ENCODE results near the gene MPRIP.
A peak's percentile ranks its signal among the peaks of the same experiment; 100 is the strongest.

DNA sequence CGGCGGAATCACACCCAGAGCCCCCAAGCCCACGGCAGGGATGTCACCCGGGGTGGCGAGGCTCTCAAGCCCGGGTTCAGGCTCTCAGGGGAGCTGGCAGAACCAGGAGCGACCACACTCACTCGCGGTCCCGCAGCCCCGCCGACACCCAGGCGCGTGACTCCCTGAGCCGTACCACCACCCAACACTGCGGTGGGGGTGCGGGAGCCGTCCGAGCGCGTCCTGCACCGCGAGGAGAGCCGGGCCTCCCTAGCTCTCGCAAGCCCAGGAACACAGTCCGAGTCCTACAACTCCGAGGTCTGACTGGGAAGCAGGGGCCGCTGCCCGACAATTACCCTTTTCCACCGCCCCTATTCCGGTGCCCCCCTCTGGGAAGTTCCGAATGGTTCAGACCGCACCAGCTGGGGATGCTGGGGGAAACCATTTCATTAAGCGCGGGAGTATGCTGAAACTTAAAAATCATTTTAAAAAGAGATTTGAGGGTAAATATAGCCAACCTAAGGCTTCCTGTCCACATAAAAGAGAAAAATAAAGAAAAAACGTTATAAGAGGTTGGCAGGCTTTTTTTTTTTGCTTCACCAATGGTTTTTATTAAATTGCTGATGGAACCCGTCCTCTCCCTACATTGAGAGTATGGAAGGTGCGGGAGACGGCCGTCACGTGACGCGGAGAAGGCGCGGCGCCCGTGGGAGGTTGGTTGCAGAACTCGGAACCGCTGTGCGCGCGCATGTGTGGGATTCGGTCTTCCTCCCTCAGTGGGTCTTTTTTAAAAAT is 195.0 kb downstream of the MPRIP start, which contains the start of gene FLCN:
- TF ChIP-seq ZNF138 (CRISPR knock-in tag; conservative IDR thresholded peaks at IDR 0.05) (no peak), ZNF263 (CRISPR knock-in tag; IDR thresholded peaks at IDR 0.05; ENCODE audit: low read depth) (no peak), RELA (CRISPR knock-in tag; IDR thresholded peaks at IDR 0.05; ENCODE audit: borderline replicate concordance) (no peak), ELF4 (CRISPR knock-in tag; IDR thresholded peaks at IDR 0.05; ENCODE audit: low read depth) (no peak), HMGA2 (CRISPR knock-in tag; IDR thresholded peaks at IDR 0.05) (no peak)
- TF ChIP-seq, protein P1, sequence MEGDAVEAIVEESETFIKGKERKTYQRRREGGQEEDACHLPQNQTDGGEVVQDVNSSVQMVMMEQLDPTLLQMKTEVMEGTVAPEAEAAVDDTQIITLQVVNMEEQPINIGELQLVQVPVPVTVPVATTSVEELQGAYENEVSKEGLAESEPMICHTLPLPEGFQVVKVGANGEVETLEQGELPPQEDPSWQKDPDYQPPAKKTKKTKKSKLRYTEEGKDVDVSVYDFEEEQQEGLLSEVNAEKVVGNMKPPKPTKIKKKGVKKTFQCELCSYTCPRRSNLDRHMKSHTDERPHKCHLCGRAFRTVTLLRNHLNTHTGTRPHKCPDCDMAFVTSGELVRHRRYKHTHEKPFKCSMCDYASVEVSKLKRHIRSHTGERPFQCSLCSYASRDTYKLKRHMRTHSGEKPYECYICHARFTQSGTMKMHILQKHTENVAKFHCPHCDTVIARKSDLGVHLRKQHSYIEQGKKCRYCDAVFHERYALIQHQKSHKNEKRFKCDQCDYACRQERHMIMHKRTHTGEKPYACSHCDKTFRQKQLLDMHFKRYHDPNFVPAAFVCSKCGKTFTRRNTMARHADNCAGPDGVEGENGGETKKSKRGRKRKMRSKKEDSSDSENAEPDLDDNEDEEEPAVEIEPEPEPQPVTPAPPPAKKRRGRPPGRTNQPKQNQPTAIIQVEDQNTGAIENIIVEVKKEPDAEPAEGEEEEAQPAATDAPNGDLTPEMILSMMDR (IDR thresholded peaks at IDR 0.05) = no peak
- TF ChIP-seq, protein P2, sequence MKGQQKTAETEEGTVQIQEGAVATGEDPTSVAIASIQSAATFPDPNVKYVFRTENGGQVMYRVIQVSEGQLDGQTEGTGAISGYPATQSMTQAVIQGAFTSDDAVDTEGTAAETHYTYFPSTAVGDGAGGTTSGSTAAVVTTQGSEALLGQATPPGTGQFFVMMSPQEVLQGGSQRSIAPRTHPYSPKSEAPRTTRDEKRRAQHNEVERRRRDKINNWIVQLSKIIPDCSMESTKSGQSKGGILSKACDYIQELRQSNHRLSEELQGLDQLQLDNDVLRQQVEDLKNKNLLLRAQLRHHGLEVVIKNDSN (CRISPR knock-in tag; IDR thresholded peaks at IDR 0.05) = peak; percentile 95
